Osteoblast (primary cell): ENCODE results near the gene ZNF408. TPM values are rescaled to one million over a fixed set of nuclear protein-coding genes. Genes with fewer than 3 reads are reported as not detected.
A peak's percentile ranks its signal among the peaks of the same experiment; 100 is the strongest.

Experiments
- DNase-seq: peaks from one replicate; pipeline ENCODE4 v3.0.0; 2011; ENCODE audit warnings: low spot score, mixed read lengths; ENCODE audit not compliant: insufficient read length; ENCODE audit errors: missing footprints
- H2AFZ ChIP-seq: 2 replicates; pipeline ENCODE4 v1.6.0; 2011; ENCODE audit warnings: mild to moderate bottlenecking, low read length
- H3K27ac ChIP-seq: 2 replicates; pipeline ENCODE4 v1.5.1; 2011; ENCODE audit warnings: mild to moderate bottlenecking, low read depth, low read length, moderate library complexity
- H3K27me3 ChIP-seq: 2 replicates; pipeline ENCODE4 v1.6.0; 2012; ENCODE audit warnings: mild to moderate bottlenecking, control low read depth, inconsistent platforms, low read length, moderate library complexity; ENCODE audit not compliant: insufficient read depth
- H3K36me3 ChIP-seq: 2 replicates; pipeline ENCODE4 v1.5.1; 2011; ENCODE audit warnings: mild to moderate bottlenecking, low read length, control low read depth, moderate library complexity; ENCODE audit not compliant: insufficient read depth
- H3K4me1 ChIP-seq: 2 replicates; pipeline ENCODE4 v1.5.1; 2011; ENCODE audit warnings: mild to moderate bottlenecking, low read length, control low read depth, moderate library complexity; ENCODE audit not compliant: insufficient read depth
- H3K4me2 ChIP-seq: 2 replicates; pipeline ENCODE4 v1.6.0; 2011; ENCODE audit warnings: mild to moderate bottlenecking, low read length; ENCODE audit not compliant: insufficient read depth
- H3K4me3 ChIP-seq: fragments of 200-600 bp; sonication (generic); 3 replicates; pipeline ENCODE4 v1.5.1; 2012; ENCODE audit warnings: mild to moderate bottlenecking, low read length, inconsistent platforms; ENCODE audit not compliant: insufficient read depth
- H3K79me2 ChIP-seq: 2 replicates; pipeline ENCODE4 v1.6.0; 2012; ENCODE audit warnings: mild to moderate bottlenecking, low read length, control low read depth, inconsistent platforms; ENCODE audit not compliant: insufficient read depth
- H3K9me3 ChIP-seq: 2 replicates; pipeline ENCODE4 v1.5.1; 2011; ENCODE audit warnings: low read depth, low read length, control low read depth
- H4K20me1 ChIP-seq: 2 replicates; pipeline ENCODE4 v1.6.0; 2012; ENCODE audit warnings: mild to moderate bottlenecking, low read length, control low read depth; ENCODE audit not compliant: insufficient read depth
- total RNA-seq: library from RNA; depleted of rRNA; stranded (reverse); fragments of >200 nt; gene quantifications from 2 replicates; pipeline ENCODE4 v1.2.3, GENCODE V29; 2012
- TF ChIP-seq, protein P1 (sequence below): IDR thresholded peaks from 2 replicates; pipeline ENCODE4 v1.5.1; 2011; ENCODE audit warnings: mild to moderate bottlenecking, low read depth, low read length, moderate library complexity; ENCODE audit errors: extremely low read depth

Gene ZNF408
- 16.2 and 16.3 TPM in 2 replicates for total RNA-seq

DNA sequence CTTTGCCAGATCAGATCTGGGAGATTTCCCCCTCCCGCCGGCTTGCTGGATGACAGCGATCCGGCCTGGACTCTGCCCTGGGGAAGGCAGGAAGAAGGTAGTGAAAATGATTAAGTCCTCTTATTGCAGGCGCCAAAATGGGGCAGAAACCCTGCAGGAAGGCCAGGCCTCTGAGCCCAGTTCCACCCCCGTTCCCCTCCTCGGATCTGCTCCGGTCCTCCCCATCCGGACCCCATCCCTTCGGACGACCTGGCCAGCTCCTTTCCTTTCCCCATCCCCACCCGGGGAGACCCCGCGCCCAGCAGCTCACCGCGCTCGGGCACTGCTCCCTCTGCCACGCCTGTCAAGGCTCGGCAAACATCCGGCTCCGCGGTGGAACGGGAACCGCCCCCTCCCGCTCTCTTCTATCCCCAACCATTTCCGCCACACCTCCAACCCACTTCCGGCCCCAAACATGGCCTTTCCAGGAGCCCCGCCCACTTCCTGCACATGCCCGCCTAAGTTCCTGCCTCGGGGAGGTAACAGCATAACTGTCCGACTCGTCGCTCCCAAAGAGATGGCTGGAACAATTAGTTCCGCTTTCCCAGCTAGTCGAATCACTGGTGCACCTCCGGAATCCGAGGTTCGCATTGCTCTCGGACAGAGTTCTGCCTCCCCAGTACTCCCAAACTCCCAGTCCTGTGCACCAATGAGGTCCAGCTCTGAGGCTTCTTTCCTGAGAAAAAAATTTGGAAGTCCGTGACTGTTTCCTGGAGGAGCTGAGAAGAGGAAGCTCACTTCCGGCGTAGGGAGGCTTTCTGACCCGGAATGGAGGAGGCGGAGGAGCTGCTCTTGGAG is at the start of gene ZNF408, which contains the start of gene ARHGAP1:
TSS of gene ZNF408 (plus strand) at position 791 of the 837 bp plus-strand sequence. CDS start at position 808, 17 bp downstream.
TSS of gene ARHGAP1 (minus strand) at position 379 of the 837 bp plus-strand sequence. CDS start 4,512 bp downstream, outside the sequence.
- Histone ChIP-seq H3K4me3 (peak within 1 kb of the TSS; percentile 84), H3K4me2 (peak within 1 kb of the TSS; percentile 97), H4K20me1 (peaks cover 28% of the 10 kb centered on the region), H2AFZ (peak within 1 kb of the TSS; percentile 100), H3K36me3 (peaks cover 43% of the 10 kb centered on the region), H3K9me3 (no peaks in the 10 kb centered on the region), H3K27ac (peak within 1 kb of the TSS; percentile 98), H3K27me3 (no peaks in the 10 kb centered on the region), H3K79me2 (peaks cover 89% of the 10 kb centered on the region), H3K4me1 (peaks cover 28% of the 10 kb centered on the region)
- TF ChIP-seq, protein P1, sequence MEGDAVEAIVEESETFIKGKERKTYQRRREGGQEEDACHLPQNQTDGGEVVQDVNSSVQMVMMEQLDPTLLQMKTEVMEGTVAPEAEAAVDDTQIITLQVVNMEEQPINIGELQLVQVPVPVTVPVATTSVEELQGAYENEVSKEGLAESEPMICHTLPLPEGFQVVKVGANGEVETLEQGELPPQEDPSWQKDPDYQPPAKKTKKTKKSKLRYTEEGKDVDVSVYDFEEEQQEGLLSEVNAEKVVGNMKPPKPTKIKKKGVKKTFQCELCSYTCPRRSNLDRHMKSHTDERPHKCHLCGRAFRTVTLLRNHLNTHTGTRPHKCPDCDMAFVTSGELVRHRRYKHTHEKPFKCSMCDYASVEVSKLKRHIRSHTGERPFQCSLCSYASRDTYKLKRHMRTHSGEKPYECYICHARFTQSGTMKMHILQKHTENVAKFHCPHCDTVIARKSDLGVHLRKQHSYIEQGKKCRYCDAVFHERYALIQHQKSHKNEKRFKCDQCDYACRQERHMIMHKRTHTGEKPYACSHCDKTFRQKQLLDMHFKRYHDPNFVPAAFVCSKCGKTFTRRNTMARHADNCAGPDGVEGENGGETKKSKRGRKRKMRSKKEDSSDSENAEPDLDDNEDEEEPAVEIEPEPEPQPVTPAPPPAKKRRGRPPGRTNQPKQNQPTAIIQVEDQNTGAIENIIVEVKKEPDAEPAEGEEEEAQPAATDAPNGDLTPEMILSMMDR, result no peak
- DNase-seq, result peak; percentile 98

DNA sequence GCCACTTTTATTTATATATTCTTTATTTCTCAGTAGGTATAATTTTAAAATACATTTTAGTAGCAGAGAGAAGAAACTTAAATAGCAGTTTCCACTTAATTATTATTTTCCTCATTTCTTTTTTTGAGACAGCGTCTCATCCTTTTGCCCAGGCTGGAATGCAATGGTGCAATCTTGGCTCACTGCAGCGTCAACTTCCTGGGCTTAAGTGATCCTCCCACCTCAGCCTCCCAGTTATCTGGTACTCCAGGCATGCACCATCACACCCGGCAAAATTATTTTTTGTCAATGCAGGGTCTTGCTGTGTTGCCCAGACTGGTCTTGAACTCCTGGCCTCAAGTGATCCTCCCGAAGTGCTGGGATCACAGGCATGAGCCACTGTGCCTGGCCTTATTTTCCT is 45.2 kb upstream of the ZNF408 start:
- Histone ChIP-seq H3K36me3 (peaks cover 55% of the 10 kb centered on the region), H3K9me3 (no peaks in the 10 kb centered on the region), H3K27me3 (no peaks in the 10 kb centered on the region), H3K4me1 (peaks cover 14% of the 10 kb centered on the region), H3K4me2 (no peak overlapping the region), H3K79me2 (no peaks in the 10 kb centered on the region), H3K27ac (no peak overlapping the region), H2AFZ (no peak overlapping the region), H3K4me3 (no peak overlapping the region), H4K20me1 (no peaks in the 10 kb centered on the region)
- DNase-seq, result no peak
- TF ChIP-seq, protein P1, result no peak

DNA sequence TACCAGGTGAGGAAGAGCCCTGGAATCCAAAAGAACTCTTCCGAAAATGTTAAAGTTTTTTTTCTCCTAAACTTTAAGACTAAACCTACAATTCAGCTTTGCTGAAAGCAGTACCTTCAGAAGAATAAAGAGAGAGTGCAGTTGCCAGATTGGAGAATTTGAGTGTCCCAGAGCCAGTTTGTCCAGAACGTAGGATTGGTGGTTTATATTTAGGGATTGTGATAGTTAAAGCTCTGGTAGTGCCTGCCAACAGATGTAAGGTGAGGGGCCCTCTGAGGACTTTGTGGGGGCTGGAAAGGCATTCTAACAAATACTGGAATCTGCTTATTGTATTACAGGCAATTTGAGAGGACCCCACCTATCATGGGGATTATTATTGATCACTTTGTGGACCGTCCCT is 43.6 kb upstream of the ZNF408 start:
- Histone ChIP-seq H3K27me3 (no peaks in the 10 kb centered on the region), H3K79me2 (no peaks in the 10 kb centered on the region), H3K4me1 (peaks cover 14% of the 10 kb centered on the region), H4K20me1 (no peaks in the 10 kb centered on the region), H3K9me3 (no peaks in the 10 kb centered on the region), H2AFZ (no peak overlapping the region), H3K36me3 (peaks cover 41% of the 10 kb centered on the region), H3K4me2 (no peak overlapping the region), H3K4me3 (no peak overlapping the region), H3K27ac (peak overlapping the region; percentile 21)
- no peak for DNase-seq
- TF ChIP-seq, protein P1, result no peak

DNA sequence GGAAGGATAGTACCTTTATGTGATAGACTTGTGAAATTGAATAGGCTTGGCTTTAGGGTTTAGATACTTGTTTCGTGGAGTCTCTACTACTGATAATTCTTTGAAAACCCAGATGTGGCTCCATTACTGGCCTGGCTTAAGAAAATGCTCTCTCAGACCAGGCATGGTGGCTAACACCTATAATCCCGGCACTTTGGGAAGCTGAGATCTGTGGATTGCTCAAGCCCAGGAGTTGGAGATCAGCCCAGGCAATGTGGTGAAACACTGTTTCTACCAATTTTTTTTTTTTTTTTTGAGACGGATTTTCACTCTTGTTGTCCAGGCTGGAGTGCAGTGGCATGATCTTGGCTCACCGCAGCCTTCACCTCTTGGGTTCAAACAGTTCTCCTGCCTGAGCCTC is 42.6 kb upstream of the ZNF408 start:
- peak; percentile 82 for DNase-seq
- Histone ChIP-seq H4K20me1 (no peaks in the 10 kb centered on the region), H3K4me2 (no peak overlapping the region), H3K36me3 (peaks cover 35% of the 10 kb centered on the region), H3K4me1 (peaks cover 14% of the 10 kb centered on the region), H2AFZ (no peak overlapping the region), H3K27me3 (no peaks in the 10 kb centered on the region), H3K79me2 (no peaks in the 10 kb centered on the region), H3K27ac (peak overlapping the region; percentile 21), H3K4me3 (no peak overlapping the region), H3K9me3 (no peaks in the 10 kb centered on the region)
- TF ChIP-seq, protein P1, result no peak
